Activated CD8-positive, alpha-beta T cell treated with anti-CD3 and anti-CD28 coated beads, Interleukin-2, amount 10 ng/mL, durations not matched to agents 7 days and 5 days (primary cell): Measurements from ENCODE around the gene FAM228B. TPM values are rescaled to one million over a fixed set of nuclear protein-coding genes. Genes with fewer than 3 reads are reported as not detected.

ENCODE experiments used
- total RNA-seq, 2 experiments: library from RNA; stranded (reverse); gene quantifications; one replicate each; pipeline ENCODE4 v1.2.3, GENCODE V29; 2021

Gene FAM228B
- total RNA-seq, 2 experiments from 2014 or later = 6.2 to 6.9 TPM

Other genes starting within 250 kb of the FAM228B start
- 10 to 100 TPM; 28.2 to 32.0 TPM for gene ATAD2B, start 196.3 kb upstream of the FAM228B start, total RNA-seq
- gene UBXN2A, start 183.0 kb upstream of the FAM228B start, total RNA-seq = 10 to 100 TPM; 13.0 to 14.3 TPM
- under 1 TPM; 0.34 to 0.44 TPM for gene MFSD2B, start 113.4 kb upstream of the FAM228B start, total RNA-seq
- 10 to 100 TPM; 23.2 to 24.1 TPM for gene WDCP, start 76.1 kb upstream of the FAM228B start, total RNA-seq
- 1 to 10 TPM; 3.2 to 3.4 TPM for gene FKBP1B, start 73.7 kb upstream of the FAM228B start, total RNA-seq
- 10 to 100 TPM; 94.6 to 96.2 TPM for gene SF3B6, start 47.1 kb upstream of the FAM228B start, total RNA-seq
- gene TP53I3, start 38.6 kb upstream of the FAM228B start, total RNA-seq = 1 to 10 TPM; 5.3 to 6.5 TPM
- gene PFN4, start 135 bp upstream of the FAM228B start, total RNA-seq = under 1 TPM in 1 of 2 experiments, not detected in 1; 0.26 TPM
- gene FAM228A, start 51.6 kb downstream of the FAM228B start, total RNA-seq = not detected
- gene ITSN2, start 237.1 kb downstream of the FAM228B start, total RNA-seq = 10 to 100 TPM; 69.7 to 71.2 TPM